Esophagus squamous epithelium (tissue), 5 donors: ENCODE results near the gene NUP98. TPM values are rescaled to one million over a fixed set of nuclear protein-coding genes. Genes with fewer than 3 reads are reported as not detected.

Experiments used
- DNase-seq: peaks from one replicate; lab custom pipeline; 2025; lab: John Stamatoyannopoulos, UW
- H3K27ac ChIP-seq, 4 donors: fragments of 200-600 bp; sonication (generic); one replicate each; pipeline ENCODE4 v1.5.1; 2016 to 2019; ENCODE audit warnings: mild to moderate bottlenecking in 1 of 4
- H3K27me3 ChIP-seq, 4 donors: fragments of 200-600 bp; sonication (generic); 1 replicate in 3 of 4; 2 replicates in 1 of 4; pipeline versions ENCODE4 v1.5.1 to v1.6.0; 2017 to 2021; ENCODE audit warnings: antibody characterized with exemption in 1 of 4
- H3K36me3 ChIP-seq, 3 donors: fragments of 200-600 bp; sonication (generic); one replicate each; pipeline ENCODE4 v1.5.1; 2016 to 2019
- H3K4me1 ChIP-seq, 3 donors: fragments of 200-600 bp; sonication (generic); one replicate each; pipeline ENCODE4 v1.5.1; 2017 to 2019
- H3K4me3 ChIP-seq, 4 donors: fragments of 200-600 bp; sonication (generic); 1 replicate in 3 of 4; 2 replicates in 1 of 4; pipeline ENCODE4 v1.5.1; 2016 to 2019; ENCODE audit warnings: mild to moderate bottlenecking in 2 of 4, moderate library complexity in 1 of 4
- H3K9me3 ChIP-seq, 3 donors: fragments of 200-600 bp; sonication (generic); one replicate each; pipeline ENCODE4 v1.5.1; 2016 to 2019
- POLR2A ChIP-seq, 4 donors: fragments of 450-650 bp; IDR thresholded peaks; one replicate each; pipeline ENCODE4 v1.6.1; 2017; ENCODE audit warnings: antibody characterized with exemption in 4 of 4, mild to moderate bottlenecking in 4 of 4, moderate library complexity in 3 of 4
- WGBS, 2 donors: methylation state at CpG; one replicate each; pipeline ENCODE4 v1.1.5; 2018; 5-methylcytosine and 5-hydroxymethylcytosine counted together
- intact Hi-C: fragments of 100-400 bp; cut with DNase I; formaldehyde crosslinking; loops from one replicate; pipeline ENCODE4 v1.15.0; 2022
- small RNA-seq, 4 donors: library from RNA; depleted of rRNA; stranded (forward); fragments of <200 nt; gene quantifications; one replicate each; pipeline ENCODE3, GENCODE V24; 2016
- total RNA-seq, 4 donors: library from RNA; depleted of rRNA; stranded (reverse); fragments of >200 nt; gene quantifications; one replicate each; pipeline ENCODE4 v1.1.0, GENCODE V29; 2016
- TF ChIP-seq, protein P1 (sequence below), 6 experiments: fragments of 450-650 bp in 4 of 6; fragments of 200-600 bp in 2 of 6; sonication (generic) in 2 of 6; IDR thresholded peaks; one replicate each; pipeline ENCODE4 v1.5.1; 2016 to 2019; ENCODE audit warnings: antibody characterized with exemption in 6 of 6, mild to moderate bottlenecking in 4 of 6, moderate library complexity in 4 of 6
- donor health status: DM: yes; HTN: yes; CAD: no.

The NUP98 gene
- total RNA-seq, 4 donors from 2014 or later, result 54.2 to 110 (median 79.2) TPM

- intact Hi-C loops, result no loop called here
- no peaks in the 10 kb centered on the region for H3K27me3 ChIP-seq
- no peaks in the 10 kb centered on the region for H3K4me1 ChIP-seq
- no peak for DNase-seq
- no peaks in the 10 kb centered on the region for H3K9me3 ChIP-seq
- H3K4me3 ChIP-seq, result no peak overlapping the region
- no peaks in the 10 kb centered on the region for H3K36me3 ChIP-seq
- WGBS, 2 donors, result 80 to 82% methylated on average over 3 to 5 of the region's 5 CpGs
- no peak overlapping the region for H3K27ac ChIP-seq
- TF ChIP-seq, protein P1, sequence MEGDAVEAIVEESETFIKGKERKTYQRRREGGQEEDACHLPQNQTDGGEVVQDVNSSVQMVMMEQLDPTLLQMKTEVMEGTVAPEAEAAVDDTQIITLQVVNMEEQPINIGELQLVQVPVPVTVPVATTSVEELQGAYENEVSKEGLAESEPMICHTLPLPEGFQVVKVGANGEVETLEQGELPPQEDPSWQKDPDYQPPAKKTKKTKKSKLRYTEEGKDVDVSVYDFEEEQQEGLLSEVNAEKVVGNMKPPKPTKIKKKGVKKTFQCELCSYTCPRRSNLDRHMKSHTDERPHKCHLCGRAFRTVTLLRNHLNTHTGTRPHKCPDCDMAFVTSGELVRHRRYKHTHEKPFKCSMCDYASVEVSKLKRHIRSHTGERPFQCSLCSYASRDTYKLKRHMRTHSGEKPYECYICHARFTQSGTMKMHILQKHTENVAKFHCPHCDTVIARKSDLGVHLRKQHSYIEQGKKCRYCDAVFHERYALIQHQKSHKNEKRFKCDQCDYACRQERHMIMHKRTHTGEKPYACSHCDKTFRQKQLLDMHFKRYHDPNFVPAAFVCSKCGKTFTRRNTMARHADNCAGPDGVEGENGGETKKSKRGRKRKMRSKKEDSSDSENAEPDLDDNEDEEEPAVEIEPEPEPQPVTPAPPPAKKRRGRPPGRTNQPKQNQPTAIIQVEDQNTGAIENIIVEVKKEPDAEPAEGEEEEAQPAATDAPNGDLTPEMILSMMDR (IDR thresholded peaks at IDR 0.05), result no peak
- no peak for TF ChIP-seq POLR2A (IDR thresholded peaks at IDR 0.05)
These were observed 165.2 kb downstream of the NUP98 start for GRCh38 chr11:3632070-3632660.

GRCh38 chr11:3631331-3631730 lies 166.0 kb downstream of the NUP98 start:
- H3K4me1 ChIP-seq, result no peaks in the 10 kb centered on the region
- intact Hi-C loops, result no loop called here
- H3K36me3 ChIP-seq, result no peaks in the 10 kb centered on the region
- DNase-seq, result no peak
- no peak overlapping the region for H3K27ac ChIP-seq
- no peaks in the 10 kb centered on the region for H3K9me3 ChIP-seq
- TF ChIP-seq POLR2A (IDR thresholded peaks at IDR 0.05), result no peak
- TF ChIP-seq, protein P1 (IDR thresholded peaks at IDR 0.05), result no peak
- WGBS, 2 donors, result 81 to 89% methylated on average over 3 to 4 of the region's 4 CpGs
- H3K27me3 ChIP-seq, result no peaks in the 10 kb centered on the region
- H3K4me3 ChIP-seq, result no peak overlapping the region

DNA sequence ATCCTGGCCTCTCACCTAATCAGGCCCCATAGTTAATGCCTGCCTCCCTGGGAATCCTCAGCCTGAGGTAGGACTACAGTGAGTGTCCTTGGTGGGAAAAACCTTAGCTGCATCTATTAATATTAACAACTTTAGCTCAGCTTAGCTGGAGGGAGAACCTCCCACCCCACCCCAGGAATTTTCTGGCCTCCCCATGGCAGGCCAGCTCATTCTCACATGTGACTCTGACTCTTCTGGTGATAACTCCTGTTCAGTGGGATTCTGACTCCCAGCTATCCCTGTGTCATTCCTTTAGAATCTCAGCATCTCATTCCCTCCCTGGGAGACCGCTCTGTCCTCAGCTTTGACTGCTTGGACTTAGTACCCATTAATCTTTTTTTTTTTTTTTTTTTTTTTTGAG lies 170.1 kb downstream of the NUP98 start:
- DNase-seq, result no peak
- intact Hi-C loops, result no loop called here
- H3K27me3 ChIP-seq, result no peaks in the 10 kb centered on the region
- no peak for TF ChIP-seq POLR2A (IDR thresholded peaks at IDR 0.05)
- TF ChIP-seq, protein P1 (IDR thresholded peaks at IDR 0.05), result no peak
- no peaks in the 10 kb centered on the region for H3K9me3 ChIP-seq
- 93 to 94% methylated on average over 1 of the region's 1 CpG for WGBS, 2 donors
- no peak overlapping the region for H3K4me3 ChIP-seq
- no peaks in the 10 kb centered on the region for H3K4me1 ChIP-seq
- H3K27ac ChIP-seq, result no peak overlapping the region
- no peaks in the 10 kb centered on the region for H3K36me3 ChIP-seq

- intact Hi-C loops, result no loop called here
- DNase-seq, result no peak
- no peaks in the 10 kb centered on the region for H3K9me3 ChIP-seq
- no peaks in the 10 kb centered on the region for H3K4me1 ChIP-seq
- 69 to 71% methylated on average over 11 to 23 of the region's 23 CpGs for WGBS, 2 donors
- H3K27me3 ChIP-seq, result no peaks in the 10 kb centered on the region
- H3K36me3 ChIP-seq, result no peaks in the 10 kb centered on the region
- H3K4me3 ChIP-seq, result no peak overlapping the region
- no peak overlapping the region for H3K27ac ChIP-seq
- TF ChIP-seq POLR2A (IDR thresholded peaks at IDR 0.05), result no peak
- TF ChIP-seq, protein P1 (IDR thresholded peaks at IDR 0.05), result no peak
These were observed 170.9 kb downstream of the NUP98 start for GRCh38 chr11:3626250-3626960.

Small RNA genes lying within 50 kb of the gene (small RNA-seq; reads per million reads assigned to genes)
- gene RF00019, result 0 reads per million in 4 donors
- 0 reads per million in 4 donors for gene RNU6-1143P
- 0 reads per million in 4 donors for gene RNU7-50P

Other genes with a start within 250 kb of the NUP98 start
- gene ART5, start 155.6 kb downstream of the NUP98 start, total RNA-seq, result under 1 TPM in 1 of 4 donors, not detected in 3; 0.76 TPM
- not detected for gene ART1, start 152.4 kb downstream of the NUP98 start, total RNA-seq
- 1 to 10 TPM in 2 of 4 donors, under 1 TPM in 1, not detected in 1; 0.38 to 1.1 (median 1.1) TPM for gene CHRNA10, start 126.2 kb downstream of the NUP98 start, total RNA-seq
- 10 to 100 TPM; 10.8 to 30.8 (median 27.5) TPM for gene PGAP2, start 11.0 kb upstream of the NUP98 start, total RNA-seq
- 10 to 100 TPM; 51.6 to 84.5 (median 72.7) TPM for gene RHOG, start 43.4 kb upstream of the NUP98 start, total RNA-seq
- 100 to 1,000 TPM in 1 of 4 donors, 10 to 100 TPM in 3; 50.1 to 112 (median 63.3) TPM for gene STIM1, start 58.1 kb upstream of the NUP98 start, total RNA-seq